Glomerular endothelial cell (primary cell): ENCODE measurements around the gene HADH. TPM values are rescaled to one million over a fixed set of nuclear protein-coding genes. Genes with fewer than 3 reads are reported as not detected.

Source experiments
- DNase-seq: peaks from one replicate; pipeline ENCODE4 v3.0.0-alpha.2; 2011; ENCODE audit warnings: low read depth, low spot score; ENCODE audit errors: extremely low read depth
- total RNA-seq: library from RNA; depleted of rRNA; stranded (reverse); fragments of >200 nt; gene quantifications from 2 replicates; pipeline ENCODE4 v1.2.3, GENCODE V29; 2015

HADH gene
- total RNA-seq, 1 donor from 2014 or later = 16.4 TPM

DNA sequence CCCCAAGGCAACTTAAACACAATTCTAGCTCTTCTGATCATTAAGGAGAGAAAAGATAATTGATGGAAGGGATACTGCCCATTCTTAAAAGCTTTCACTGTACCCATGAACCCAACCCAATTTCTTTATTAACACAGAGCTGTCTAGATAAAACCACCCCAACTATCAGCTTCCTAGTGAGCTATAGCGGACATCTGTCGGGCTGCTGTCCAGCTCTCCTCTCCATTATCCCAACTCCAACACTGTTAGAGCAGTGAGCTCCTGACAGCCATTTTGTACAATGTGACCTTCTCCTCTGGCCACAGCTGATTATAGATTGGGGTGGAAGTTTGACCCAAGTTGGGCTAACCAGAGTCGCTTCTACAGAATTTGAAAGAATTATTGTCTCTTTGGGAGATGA, 66.1 kb downstream of the HADH start:
- DNase-seq = no peak

DNA sequence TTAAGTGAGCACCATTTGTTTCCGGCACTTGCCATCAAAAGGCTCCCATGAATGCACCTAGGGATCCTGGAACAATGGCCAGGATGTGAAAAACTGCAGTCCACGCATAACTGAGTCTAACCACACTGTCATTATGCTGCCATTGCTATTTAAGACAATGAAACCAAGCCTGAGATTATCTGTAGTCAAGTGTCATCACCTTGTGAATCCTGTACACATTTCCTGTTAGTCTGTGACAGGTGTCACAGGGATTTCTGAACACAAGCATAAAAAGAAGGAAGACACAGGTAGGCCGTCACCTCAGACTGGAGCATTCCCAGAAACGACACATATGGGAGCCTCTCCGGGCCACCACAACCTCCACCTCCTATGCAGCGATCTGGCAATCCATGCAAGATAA, 66.7 kb downstream of the HADH start:
- DNase-seq = no peak

DNA sequence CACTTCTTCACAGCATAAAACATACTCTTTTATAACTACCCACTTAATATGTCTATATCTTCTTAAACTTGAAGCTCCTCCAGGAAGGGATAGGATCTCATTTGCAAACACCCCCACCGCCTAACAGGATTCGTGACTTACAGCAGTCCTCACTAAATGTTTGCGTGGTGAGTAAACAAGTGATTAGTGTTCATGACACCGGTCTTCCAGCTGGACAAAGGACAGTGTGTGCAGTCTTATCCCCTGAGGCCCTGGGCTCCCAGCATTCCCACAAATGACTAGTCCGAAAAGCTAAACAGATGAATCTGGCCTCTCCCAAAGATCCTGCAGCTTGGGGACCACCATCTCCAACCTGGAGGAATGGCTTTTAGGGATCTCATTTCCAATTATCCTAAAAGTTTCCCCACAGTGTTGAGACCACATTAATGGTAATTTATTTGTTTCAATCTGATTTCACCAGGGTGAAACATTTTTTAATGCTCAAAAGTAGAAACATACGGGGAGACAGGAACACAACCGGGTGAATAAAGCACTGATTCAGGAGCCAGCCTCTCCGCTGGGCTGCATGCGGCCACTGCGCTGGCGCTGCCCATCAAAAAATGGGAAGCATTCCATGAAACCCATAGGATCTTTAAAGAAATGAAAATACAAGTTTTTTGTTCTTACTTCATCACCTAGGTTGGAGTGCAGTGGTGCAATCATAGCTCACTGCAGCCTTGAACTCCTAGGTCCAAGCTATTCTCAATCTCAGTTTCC, 69.2 kb downstream of the HADH start:
- no peak for DNase-seq

DNA sequence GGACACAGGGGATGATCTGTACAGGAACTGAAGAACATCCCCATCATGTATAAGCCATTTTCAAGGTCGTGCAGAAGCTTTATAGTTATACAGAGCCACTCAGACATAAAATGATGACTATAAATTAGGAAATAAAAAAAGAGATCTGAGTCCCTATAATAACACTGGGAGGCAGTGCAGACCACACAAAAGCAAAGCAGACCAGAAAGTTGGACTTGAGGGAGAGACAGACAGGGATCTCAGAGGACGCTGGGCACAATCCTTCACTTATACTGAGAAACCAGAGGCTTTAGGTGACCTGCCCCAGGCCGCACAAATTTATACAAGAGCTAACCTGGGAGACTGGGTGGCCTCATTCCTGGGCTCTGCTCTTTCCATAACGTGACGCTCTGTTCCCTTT, 70.5 kb downstream of the HADH start:
- no peak for DNase-seq

DNA sequence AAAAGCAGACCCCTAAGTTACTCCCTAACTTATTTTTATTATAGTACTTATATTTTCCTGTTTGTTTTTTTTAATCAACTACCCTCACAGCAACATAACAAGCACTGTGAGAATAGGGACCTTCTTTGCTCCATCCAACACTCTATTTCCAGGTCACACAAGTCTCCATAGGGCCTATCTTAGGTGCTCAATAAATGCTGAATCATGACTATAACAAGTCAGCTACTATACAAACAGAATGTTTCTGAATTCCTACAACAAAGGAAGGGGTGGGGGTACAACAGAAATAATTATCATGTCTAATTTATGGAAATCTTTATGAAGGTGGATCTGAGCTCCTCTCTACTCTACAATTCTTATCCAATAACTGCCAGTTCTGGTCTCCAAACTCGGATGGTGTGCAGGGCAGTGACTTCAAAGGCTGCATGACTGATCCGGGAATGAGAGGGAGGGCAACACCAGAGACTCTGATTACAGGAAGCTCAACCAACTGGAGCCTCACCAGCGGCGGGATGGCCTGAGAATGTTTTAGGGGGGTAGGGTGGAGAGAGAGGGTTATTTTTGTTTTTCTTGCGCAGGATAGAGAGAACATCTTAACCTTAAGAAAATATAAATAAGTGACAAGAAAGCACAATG, 71.1 kb downstream of the HADH start:
- DNase-seq = no peak

DNA sequence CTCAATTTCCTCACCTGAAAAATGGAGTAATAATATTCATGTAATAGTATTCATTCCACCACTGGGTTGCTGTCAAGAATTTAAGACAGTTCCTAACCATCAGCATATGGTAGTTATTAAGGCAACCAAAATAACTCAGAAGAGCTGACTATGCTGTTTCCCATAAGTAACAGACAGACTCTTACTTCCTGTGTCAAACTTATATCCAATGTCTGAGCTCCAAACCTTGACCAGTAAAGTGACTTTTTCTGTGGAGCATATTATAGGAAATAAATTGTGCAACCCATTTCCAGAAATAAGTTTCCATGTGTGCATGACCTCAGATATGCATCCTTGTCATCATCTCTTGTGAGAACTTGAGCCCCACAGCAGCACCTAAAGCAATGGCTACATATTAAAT, 78.8 kb downstream of the HADH start:
- DNase-seq = no peak

DNA sequence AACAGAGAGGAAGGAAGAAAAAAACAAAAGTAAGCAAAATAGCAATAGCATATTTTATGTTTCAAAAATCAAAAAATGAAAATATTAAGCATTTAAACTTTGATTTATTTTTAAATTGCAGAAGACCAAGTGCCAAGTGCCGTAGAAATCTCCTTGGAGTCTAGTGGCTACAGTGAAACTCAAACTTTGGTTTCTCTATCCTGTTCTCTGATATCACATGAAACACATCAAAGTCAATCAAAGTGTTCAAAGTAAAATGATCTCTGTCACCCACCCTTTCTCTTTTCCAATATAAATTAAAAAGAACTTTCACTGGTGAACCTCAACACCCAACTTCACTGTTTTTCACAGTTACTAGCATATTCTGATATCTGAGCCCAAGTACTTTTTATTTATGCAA, 81.1 kb downstream of the HADH start:
- DNase-seq = no peak

DNA sequence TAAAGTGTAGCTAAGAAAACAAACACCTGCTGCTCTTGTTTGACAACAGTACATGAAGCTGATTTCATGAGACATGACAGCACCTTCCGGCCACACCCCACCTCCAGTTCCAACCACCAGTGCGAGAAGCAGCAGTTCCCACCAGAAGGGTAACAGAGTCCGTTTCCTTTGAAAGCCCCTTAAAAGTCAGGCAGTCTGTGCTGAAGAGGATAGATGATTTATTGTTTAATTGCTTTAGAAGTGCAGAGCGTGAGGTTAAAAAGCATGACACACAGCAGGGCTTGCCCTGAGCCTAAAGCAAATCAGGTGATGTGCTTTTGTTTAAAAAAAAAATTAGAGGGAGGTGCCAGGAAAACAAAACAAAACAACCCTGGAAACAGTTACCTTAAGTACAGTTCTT, 82.6 kb downstream of the HADH start:
- DNase-seq = no peak

DNA sequence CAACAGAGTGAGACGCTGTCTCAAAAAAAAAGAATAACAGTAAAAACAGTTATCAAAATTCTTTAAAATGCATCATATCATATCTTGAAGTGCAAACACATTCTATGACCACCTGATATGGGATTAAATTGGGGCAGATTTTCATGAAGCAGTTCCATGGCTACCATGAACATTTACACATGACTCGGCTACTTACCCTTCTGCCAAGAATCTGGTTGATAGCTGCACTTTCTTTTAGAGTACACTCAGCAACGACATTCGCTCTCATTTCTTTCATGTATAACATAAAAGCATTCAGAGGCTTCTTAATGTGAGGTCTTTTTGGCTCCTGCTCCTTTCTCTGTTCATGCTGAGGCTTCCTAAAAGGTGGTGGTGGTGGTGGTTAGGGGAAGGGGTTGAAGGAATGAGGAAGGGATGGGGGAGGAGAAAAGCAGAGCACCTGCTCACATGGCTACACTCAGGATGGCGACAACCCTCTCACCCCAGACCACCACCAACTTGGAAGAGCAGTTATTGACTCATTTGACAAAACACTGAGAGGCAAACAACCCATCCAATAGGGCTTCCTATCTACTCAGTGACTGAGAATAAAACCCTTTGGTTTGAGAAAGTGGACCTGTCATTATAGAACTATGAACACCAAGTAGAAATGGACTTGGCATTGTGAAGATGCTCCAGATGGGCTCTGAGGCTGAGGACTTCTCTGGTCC, 88.5 kb downstream of the HADH start:
- no peak for DNase-seq

DNA sequence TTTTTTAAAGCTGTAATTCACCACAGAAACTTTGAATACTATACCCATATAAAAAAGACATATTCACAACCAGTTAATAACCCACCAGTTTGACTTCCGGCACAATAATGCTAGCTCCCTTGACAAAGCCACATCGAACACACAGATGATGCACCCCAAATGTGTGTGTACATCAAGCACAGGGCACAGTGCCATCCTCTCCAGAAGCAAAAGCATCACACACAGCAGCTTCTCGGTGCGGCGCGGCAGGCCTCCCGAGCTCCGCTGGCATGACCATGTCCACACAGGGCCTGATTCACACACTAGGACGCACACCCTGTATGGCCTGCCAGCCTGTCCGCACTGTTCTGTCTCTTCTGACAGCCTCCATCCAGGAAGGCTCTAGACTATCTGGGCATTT, 91.1 kb downstream of the HADH start:
- DNase-seq = no peak

DNA sequence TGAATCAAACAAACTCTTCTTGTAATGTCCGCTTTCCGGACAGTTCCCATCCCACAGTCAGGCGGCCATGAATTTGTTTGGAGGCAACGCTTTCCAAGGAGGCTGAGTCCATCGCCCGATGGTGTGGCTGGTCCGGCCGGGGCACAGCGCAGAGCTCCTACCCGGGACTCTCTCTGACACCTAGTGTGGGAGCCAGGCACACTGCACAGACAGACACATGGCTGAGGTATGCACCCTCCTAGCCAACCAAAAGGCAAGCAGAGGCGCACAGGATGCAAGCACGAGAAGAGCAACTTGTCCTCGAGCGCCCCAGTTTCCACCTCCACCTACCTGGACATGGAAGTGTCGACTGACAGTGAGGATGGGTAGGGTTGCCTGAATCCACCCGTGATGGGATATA, 91.6 kb downstream of the HADH start:
- DNase-seq = no peak

Other genes starting within 250 kb of the HADH start
- 45.4 and 47.6 TPM in 2 replicates for gene SGMS2, start 165.0 kb upstream of the HADH start, total RNA-seq
- gene CYP2U1, start 58.3 kb upstream of the HADH start, total RNA-seq = 5.4 and 5.5 TPM in 2 replicates
- gene LEF1, start 179.0 kb downstream of the HADH start, total RNA-seq = 0.58 and 0.92 TPM in 2 replicates